Panc1 (cell line): ENCODE data around the gene NT5M.
"Not testable (repeated sequence)": the region's sequence is repeated elsewhere in the genome, so short reads cannot be mapped to it uniquely, and the experiment has no call there.

Experiments
- CTCF ChIP-seq: fragments of 450-650 bp; IDR thresholded peaks from 2 replicates; pipeline ENCODE4 v1.5.1; 2017; ENCODE audit warnings: mild to moderate bottlenecking
- POLR2AphosphoS5 ChIP-seq: IDR thresholded peaks from 2 replicates; pipeline ENCODE4 v1.6.1; 2012; ENCODE audit warnings: mild to moderate bottlenecking, low read depth, low read length, moderate library complexity

GRCh38 chr17:17301659-17302058, 1.5 kb upstream of the NT5M start:
- not testable (repeated sequence) for TF ChIP-seq CTCF, POLR2AphosphoS5
